ENCODE results near the gene PTGER3.

PTGER3 gene

DNA sequence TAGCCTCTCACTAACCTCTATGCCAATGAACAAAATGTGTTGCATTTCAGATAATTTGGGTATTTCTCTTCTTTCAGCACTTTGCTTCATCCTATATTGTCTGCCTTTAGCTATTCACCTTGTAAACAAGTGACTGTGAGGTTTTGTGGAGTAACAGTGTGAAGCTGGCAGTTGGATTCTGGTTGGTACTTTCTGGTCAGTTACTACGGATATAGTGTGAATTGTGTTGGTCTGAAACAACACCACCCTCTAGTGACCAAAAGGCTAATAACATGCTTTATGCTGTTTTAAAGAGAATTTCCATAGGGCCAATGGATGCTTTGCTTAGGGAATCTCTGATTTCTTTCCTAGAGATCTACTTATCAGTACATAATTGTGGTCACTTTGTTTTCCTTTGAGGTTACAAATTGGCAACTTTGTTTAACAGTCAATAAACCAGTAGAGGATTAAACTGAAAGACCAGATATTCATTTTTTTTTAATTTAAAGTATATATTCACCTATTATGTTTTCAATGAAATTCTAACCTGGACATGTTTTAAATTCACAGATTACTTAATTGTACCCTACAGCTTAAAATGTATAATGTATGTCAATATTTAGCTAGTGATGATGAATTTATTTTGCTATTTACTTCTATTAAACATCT is 2.5 kb upstream of the PTGER3 start:
- no peak for FAIRE-seq

- FAIRE-seq: no peak
Measured at GRCh38 chr1:71046891-71047634, 553 bp downstream of the PTGER3 start.

- no peak for FAIRE-seq
Measured at GRCh38 chr1:71045463-71046028, 2.1 kb downstream of the PTGER3 start.

GRCh38 chr1:71044833-71045232 is 2.8 kb downstream of the PTGER3 start:
- no peak for FAIRE-seq

- FAIRE-seq: no peak
Measured at GRCh38 chr1:71043065-71043464, 4.6 kb downstream of the PTGER3 start.

DNA sequence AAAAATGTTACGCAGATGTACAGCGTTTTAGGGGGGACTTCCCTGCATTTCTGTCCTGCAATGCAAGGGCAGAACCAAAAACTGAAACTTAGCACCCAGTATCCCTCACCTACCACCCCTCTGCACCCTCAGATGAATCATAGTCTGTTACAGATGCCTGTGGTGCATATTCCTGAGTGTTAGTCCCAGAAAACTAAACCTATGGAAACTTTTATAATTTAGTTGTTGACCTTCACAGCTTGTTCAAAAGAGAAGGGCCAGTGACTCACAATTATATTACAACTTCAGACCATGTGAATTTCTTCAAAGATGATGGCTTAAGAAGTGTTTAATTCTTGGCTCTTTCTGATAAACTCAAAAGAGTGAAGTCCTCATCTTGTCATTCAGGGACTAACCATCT is 5.8 kb downstream of the PTGER3 start:
- FAIRE-seq: no peak

GRCh38 chr1:71039661-71040262 is 7.9 kb downstream of the PTGER3 start:
- no peak for FAIRE-seq

DNA sequence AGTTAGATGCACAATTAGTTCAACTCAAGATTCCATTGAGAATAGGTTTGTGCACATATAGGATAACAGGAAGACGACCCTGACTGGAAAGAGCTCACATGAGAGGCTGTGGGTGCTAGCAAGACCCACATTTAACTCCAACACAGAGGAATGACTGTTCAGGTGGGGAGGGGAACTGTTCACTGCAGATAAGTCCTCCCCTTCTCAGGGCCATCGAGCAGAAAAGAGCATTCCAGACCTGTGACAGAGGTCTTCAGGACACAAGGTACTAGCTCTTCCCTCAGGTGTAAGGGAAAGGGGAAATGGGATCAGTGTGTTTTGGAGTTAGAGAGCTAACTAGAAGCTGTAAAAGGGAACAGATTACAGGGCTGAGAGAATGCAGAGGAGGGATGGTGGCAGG is 8.7 kb downstream of the PTGER3 start:
- FAIRE-seq: no peak

DNA sequence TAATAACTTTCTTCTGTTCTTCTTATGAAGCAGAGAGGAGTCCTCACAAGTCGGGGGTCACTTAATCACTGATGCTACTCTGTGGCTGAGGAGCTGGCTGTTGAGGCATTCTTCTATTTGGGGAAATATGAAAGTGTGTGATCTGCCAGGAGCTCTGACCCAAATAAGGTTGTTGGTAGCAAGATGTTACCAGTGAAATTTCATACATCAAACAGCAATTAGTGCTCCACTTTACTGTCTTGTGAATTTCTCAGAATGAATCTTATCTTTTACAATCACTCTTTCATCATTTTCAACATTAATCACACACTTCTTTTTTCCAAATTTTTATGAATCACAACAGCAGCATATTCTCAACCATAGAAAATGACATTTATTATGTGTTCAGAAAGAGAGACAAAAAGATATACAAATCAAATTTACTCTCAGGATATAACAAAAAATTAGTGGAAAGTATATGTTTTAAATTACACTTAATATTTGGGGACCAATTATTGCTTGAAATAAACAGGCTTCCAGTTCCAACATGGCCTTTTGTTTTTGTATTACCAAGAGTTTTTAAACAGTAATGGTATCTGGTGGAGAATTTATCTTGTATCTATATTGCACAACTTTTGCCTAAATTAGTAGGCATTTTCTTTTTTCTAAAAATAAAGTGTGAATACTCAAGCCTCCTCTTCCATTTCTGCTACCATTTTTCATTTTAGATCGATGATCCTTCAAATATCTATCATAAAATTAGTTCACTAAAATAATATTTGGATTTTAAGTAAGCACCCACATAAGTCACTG is 9.6 kb downstream of the PTGER3 start:
- no peak for FAIRE-seq

DNA sequence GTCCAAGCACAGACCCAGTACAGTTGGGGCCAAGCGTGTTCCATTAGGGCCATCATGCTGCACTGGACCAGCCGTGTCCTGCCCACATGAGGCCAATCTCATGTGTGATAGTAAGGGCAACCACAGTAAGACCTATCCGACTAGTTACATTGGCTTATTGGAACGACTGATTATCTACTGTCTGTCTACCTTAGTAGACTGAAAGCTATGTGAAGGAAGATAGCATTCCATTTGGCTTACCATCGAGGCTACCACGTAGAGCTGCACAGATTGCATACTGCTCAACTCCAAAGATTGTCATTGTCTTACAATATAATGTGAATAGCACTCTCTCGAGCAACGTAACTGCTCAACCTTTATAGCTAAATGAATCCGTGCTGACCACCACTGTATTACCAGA is 10.6 kb downstream of the PTGER3 start:
- no peak for FAIRE-seq

DNA sequence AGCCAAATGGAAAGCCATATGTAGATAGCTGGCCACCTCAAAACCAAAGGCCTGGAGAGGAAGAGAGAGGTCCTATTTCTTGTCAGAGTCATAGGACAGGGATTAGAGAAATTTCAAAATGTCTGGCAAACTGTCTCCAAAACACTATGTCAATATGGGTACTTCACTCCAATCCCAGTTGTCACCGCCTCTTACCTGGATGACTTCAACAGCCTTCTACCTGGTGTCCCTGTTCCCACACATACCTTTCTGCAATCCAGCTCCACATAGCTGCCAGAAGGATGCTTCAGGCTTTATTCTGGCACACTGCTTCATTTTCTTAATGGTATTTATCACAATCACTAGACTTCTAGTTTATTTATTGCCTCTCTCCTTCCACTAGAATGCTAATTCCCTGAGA is 14.5 kb downstream of the PTGER3 start:
- FAIRE-seq: no peak

GRCh38 chr1:71031426-71031825 is 16.2 kb downstream of the PTGER3 start:
- no peak for FAIRE-seq

DNA sequence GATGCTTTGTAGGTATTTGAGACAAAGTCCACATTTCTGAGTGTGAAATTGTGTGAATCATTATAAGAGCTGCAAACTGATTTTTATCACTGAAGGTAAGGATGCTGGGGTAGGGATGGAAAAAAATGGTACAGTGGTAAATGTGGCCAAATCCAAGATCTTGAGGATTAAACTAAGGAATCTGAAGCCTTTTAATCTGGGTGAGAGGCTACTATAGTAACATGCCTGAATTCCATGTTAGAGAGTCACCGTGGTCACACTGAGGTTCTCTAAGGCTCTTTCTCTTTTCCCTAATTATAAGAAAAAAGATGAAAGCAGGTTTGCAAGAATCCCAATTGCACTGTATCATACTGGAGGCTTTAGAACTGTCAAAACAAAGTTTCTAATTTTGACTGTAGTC is 17.6 kb downstream of the PTGER3 start:
- FAIRE-seq: no peak

DNA sequence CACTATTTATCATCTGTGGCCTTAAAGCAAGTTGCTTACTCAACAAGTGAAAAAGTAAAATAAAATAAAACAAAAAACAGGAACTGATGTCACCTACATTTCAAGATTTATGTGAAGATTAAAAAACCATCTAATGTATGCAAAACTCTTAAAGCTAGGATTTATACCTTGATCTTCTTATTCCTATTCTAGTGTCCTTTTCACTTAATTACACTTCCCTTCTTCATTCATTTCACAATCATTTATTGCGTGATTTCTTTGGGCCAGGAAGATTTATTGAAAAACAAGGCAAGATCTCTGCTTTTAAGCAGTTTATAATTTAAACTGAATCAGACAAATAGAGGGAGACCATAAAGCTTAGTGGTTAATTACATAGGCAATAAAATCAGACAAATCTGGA is 18.6 kb downstream of the PTGER3 start:
- no peak for FAIRE-seq

- no peak for FAIRE-seq
Measured at GRCh38 chr1:71027991-71028390, 19.6 kb downstream of the PTGER3 start.

DNA sequence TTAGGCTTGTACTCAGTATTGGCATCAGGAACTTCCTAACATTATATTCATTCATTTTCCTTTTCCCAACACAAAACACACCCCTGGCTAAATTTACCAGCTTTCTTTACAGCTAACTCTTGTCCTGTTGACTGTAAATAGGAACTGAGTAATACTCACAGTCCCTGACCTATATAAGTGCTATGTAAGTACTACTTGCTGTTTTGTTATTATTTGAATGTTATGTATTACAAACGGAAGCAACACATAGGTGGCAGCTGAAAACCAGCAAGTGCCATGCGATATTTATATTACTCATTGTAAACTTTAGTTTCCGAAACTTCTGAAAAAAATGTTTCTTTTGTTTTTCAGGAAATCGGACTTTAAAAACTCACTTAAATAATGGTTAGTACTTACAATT is 21.5 kb downstream of the PTGER3 start:
- FAIRE-seq: no peak

DNA sequence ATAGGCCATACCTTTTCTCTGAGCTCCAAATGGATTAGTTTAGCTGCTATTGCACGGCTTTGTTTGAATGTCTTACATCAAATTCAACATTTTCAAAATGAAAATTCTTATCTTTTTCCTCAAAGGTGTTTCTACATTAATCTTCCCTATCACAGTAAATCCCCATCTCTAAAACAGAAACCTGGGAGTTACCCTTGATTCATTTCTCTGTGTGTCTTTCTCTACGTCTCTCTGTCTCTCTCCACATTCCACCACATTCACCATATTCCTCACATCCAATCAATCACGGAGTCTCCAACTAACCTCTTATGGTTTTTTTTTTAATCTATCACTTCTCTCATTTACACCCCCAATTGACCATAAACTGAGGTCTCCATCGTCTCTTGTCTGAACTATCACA is 24.1 kb downstream of the PTGER3 start:
- FAIRE-seq: no peak

DNA sequence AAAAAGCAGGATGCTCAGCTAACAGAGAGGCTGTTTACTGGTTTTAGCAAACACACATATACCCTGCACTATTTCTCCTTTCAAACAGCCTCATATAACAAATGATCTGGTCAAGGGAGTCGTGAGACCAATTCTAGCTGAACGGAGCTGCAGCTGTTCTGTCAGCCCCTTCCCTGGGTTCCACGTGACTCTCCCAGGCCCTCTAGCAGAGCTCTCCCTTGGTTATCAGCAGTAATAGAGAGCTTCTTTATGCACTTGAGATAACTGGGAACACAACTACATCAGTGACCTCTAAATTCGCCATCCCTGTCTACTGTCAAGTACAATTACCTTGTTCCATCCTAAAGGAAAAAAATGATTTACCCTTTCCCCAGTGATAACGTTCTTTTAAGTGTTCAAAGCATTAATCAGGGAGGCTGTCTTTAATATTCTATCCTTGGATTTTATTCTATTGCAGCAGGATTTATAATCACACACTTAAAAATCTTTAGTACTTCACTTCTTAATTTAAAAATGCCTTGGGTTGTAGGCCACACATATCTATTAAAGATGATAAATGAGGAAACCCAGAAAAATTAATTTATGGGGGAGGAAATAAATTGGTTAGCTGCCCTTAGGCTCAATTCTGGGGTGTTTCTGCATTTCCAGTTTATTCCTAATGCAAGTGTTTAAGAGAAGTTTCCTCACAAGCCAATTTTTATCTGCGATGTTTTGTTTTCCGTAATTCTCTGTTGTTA is 28.2 kb downstream of the PTGER3 start:
- no peak for FAIRE-seq

DNA sequence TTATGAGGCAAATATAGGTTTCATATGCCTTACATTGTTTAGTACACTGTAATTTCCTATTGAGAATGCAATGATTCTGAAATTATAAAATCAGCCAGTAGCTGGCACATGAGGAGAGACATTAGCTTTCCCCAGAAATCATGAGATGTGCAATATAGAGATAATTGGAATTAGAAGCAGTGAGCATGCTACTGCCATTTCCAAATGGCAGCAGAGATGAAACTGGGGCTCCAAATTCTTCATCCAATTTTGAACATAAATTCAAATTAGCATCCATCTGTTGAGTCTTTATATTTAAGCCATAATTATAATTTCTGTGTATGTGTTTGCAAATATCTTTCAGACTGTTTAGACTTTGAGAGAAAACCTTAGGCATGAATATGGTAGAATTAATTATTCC is 28.8 kb downstream of the PTGER3 start:
- no peak for FAIRE-seq

GRCh38 chr1:71015745-71016144 is 31.9 kb downstream of the PTGER3 start:
- FAIRE-seq: no peak

DNA sequence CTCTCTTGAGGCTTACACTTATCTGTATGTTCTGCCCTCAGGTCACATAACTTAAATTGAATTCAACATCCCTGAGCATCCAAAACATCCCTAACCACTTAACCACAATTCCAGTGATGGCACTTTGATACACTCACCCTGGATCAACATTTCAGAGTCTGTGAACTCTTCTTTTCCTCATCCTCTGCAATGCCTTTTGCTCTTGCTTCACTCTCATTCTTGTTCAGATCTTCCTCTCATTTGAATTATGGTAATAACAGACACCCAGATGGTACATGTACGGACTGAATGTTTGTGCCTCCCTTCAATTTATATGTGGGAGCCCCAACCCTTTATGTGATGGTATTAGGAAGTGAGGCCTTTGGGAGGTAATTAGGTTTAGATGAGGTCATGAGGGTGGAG is 33.4 kb downstream of the PTGER3 start:
- no peak for FAIRE-seq

- no peak for FAIRE-seq
Measured at GRCh38 chr1:71002709-71003475, 44.7 kb downstream of the PTGER3 start.
